Hippocampal formation (tissue), 2 donors: ENCODE measurements around the gene GOLGA6L4.
"Not testable (repeated sequence)": the region's sequence is repeated elsewhere in the genome, so short reads cannot be mapped to it uniquely, and the experiment has no call there.

Experiments
- DNase-seq, 2 donors: peaks; one replicate each; lab custom pipeline; 2025; lab: John Stamatoyannopoulos, UW

Gene GOLGA6L4, protein sequence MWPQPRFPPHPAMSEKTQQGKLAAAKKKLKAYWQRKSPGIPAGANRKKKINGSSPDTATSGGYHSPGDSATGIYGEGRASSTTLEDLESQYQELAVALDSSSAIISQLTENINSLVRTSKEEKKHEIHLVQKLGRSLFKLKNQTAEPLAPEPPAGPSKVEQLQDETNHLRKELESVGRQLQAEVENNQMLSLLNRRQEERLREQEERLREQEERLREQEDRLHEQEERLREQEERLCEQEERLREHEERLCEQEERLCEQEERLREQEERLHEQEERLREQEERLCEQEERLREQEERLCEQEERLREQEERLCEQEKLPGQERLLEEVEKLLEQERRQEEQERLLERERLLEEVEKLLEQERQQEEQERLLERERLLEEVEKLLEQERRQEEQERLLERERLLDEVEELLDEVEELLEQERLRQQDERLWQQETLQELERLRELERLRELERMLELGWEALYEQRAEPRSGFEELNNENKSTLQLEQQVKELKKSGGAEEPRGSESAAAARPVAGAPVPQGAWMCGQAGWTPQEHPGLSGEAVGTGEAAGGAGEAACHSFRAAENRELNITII

DNA sequence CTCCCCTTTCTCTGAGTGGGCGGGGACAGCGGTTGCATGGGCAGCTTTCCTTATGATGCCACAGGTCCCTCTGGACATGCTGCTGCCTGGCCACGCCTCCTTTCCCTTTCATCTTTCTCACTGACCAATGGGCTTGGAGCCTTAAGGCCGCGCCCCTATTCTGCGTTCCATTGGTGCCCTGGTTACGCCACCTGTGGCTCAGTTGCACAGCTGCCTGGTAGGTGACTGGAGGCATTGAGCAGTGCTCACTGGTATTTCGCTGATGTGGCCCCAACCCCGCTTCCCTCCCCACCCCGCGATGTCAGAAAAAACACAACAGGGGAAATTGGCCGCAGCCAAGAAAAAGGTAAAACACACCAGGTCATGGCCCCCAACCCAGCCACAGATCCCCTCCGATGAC is at the start of gene GOLGA6L4:
Gene GOLGA6L4, plus strand, starts transcription at position 201 of the 400 bp plus-strand sequence. Its CDS starts 62 bp downstream, at position 263.
- DNase-seq, result not testable (repeated sequence)

DNA sequence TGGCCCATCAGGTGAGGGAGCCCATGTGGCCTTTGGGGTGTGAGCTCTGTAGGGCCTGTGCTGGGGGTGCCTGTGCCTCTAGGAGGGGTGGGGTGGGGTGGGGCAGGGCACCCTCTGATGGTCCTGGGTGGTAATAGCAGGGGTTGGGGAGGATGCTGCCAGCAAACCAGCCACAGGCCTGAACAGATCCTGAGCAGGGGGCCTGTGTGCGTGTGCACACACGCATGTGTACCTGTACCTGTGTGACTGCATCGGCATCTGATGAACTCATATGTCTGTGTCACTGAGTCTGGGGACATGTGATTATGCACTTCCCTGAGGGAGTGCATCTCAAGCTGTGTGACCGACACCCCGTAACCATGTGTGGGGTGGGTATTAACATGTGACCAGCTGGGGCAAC is 42.6 kb upstream of the GOLGA6L4 start:
- not testable (repeated sequence) for DNase-seq

DNA sequence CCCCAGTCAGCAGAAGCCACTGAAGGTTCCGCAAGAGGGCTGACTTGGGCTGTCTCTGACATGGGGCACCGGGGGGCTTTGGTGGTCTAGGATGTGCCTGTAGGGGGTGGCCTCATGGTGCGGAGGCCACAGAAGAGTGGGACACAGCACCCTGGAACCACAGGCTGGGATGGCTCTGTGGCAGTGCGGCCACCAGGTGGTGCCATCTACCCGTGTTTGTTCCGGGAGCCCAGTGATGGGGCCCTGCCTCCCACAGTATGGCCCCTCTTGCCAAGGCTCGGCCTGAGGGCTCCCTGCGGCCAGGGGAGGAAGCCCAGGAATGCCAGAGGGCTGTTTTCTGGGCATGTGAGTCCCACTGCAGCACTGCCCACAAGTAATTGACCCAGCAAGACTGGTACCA is 40.0 kb upstream of the GOLGA6L4 start:
- not testable (repeated sequence) for DNase-seq

DNA sequence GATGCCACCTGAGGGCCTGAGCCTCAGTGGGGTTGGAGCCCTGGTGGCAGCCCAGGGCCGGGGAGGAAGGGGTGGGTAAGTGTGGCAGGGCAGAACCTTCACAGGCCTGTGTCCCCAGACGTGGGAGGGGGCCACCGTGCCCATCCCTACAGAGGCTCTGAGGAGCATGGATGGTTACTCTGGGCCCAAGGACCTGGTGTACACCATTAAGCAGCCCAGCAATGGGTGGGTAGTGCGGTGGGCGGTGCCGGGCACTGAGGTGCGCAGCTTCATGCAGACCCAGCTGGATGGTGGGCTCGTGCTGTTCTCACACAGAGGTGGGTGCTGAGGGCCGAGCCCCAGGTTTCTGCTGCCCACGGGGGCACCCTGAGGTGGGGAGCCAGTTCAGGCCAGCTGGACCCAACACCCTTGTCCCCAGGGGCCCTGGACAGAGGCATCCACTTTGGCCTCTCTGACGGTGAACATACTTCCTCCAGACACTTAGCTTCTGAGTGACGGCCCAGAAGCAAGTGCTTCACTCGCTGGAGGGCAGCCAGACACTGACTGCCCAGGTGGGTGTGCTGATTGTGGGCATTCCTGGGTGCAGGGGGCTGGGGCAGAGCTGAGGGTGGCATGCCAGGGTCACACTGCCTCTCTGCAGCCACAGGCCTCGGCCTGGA is 38.9 kb upstream of the GOLGA6L4 start:
- not testable (repeated sequence) for DNase-seq

DNA sequence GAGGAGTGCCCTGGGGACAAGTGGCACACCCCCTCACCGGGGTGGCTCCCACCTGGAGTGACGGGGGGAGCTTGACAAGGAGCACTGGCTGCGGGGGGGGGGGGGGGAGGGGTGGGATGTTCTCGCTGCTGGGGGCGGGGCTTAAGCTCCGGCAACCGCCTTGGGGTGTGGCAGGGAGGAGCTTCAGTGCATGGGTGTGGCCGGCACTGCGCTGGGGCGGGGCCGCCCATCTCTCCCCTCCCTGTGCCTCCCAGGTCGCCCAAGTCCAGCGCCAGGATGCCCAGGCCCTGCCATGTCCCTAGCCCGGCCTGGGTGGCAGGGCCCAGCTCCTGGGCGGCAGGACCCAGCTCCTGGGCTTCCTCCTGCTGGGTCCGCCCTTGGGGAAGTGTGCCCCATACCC is 35.7 kb upstream of the GOLGA6L4 start:
- not testable (repeated sequence) for DNase-seq

DNA sequence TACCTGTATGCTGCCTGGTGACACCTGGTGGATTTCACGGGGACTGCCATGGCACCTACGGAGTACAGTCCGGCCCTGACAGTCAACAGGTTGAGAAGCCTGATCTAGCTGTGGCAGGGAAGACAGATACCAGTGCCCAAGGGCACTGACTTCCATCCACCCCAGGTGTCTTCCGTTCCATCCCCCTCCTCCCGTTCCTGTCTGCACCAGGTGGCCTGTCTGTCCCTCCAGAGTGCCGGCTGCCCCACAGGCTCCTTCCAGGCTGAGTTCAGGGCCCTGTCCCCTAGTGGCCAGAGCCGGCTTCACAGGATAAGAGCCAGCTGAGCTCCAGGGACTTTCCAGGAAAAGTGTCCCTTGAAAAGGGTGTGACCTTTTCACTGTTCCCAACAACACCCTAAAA is 10.9 kb downstream of the GOLGA6L4 start:
- not testable (repeated sequence) for DNase-seq
